HUES48 (cell line): Measurements from ENCODE around the gene FKBP2.

Experiments used
- H3K27ac ChIP-seq: one replicate; pipeline ENCODE4 v1.7.0; 2013; ENCODE audit warnings: low read depth, low read length, inconsistent platforms
- H3K27me3 ChIP-seq: 2 replicates; pipeline ENCODE4 v1.6.1; 2013; ENCODE audit warnings: mild to moderate bottlenecking, low read length; ENCODE audit not compliant: control insufficient read depth, insufficient read depth
- H3K36me3 ChIP-seq: 2 replicates; pipeline ENCODE4 v1.6.1; 2013; ENCODE audit warnings: low read length; ENCODE audit not compliant: control insufficient read depth, insufficient read depth
- H3K4me1 ChIP-seq: 2 replicates; pipeline ENCODE4 v1.6.1; 2013; ENCODE audit warnings: mild to moderate bottlenecking, low read length; ENCODE audit not compliant: control insufficient read depth, insufficient read depth
- H3K4me3 ChIP-seq: 2 replicates; pipeline ENCODE4 v1.5.1; 2013; ENCODE audit warnings: mild to moderate bottlenecking, low read depth, low read length
- H3K9ac ChIP-seq: 2 replicates; pipeline ENCODE4 v1.6.1; 2013; ENCODE audit warnings: mild to moderate bottlenecking, low read depth, low read length, moderate library complexity
- H3K9me3 ChIP-seq: 2 replicates; pipeline ENCODE4 v1.6.1; 2013; ENCODE audit warnings: low read length; ENCODE audit not compliant: control insufficient read depth, insufficient read depth

Gene FKBP2

GRCh38 chr11:64251016-64251752, 10.3 kb downstream of the FKBP2 start, which contains the start of gene PLCB3:
Gene PLCB3 (plus strand): TSS chr11:64251530. CDS start chr11:64251650, 120 bp downstream.
- H3K9ac ChIP-seq, result peak within 1 kb of the TSS; percentile 60
- no peaks in the 10 kb centered on the region for H3K27me3 ChIP-seq
- H3K4me3 ChIP-seq, result peak within 1 kb of the TSS; percentile 84
- peaks cover 23% of the 10 kb centered on the region for H3K36me3 ChIP-seq
- no peaks in the 10 kb centered on the region for H3K9me3 ChIP-seq
- peak within 1 kb of the TSS; percentile 94 for H3K27ac ChIP-seq
- peaks cover 42% of the 10 kb centered on the region for H3K4me1 ChIP-seq

- no peaks in the 10 kb centered on the region for H3K9me3 ChIP-seq
- H3K9ac ChIP-seq, result peak overlapping the region; percentile 60
- H3K4me3 ChIP-seq, result peak overlapping the region; percentile 84
- peaks cover 42% of the 10 kb centered on the region for H3K4me1 ChIP-seq
- H3K27me3 ChIP-seq, result no peaks in the 10 kb centered on the region
- H3K36me3 ChIP-seq, result peaks cover 28% of the 10 kb centered on the region
- H3K27ac ChIP-seq, result peak overlapping the region; percentile 44
Observed at GRCh38 chr11:64251753-64252002, 10.8 kb downstream of the FKBP2 start.

GRCh38 chr11:64252003-64252872, 11.3 kb downstream of the FKBP2 start:
- peaks cover 42% of the 10 kb centered on the region for H3K4me1 ChIP-seq
- peaks cover 32% of the 10 kb centered on the region for H3K36me3 ChIP-seq
- H3K9me3 ChIP-seq, result no peaks in the 10 kb centered on the region
- H3K27ac ChIP-seq, result peak overlapping the region; percentile 54
- peak overlapping the region; percentile 60 for H3K9ac ChIP-seq
- peak overlapping the region; percentile 84 for H3K4me3 ChIP-seq
- no peaks in the 10 kb centered on the region for H3K27me3 ChIP-seq

- no peaks in the 10 kb centered on the region for H3K27me3 ChIP-seq
- peak overlapping the region; percentile 26 for H3K27ac ChIP-seq
- no peaks in the 10 kb centered on the region for H3K9me3 ChIP-seq
- H3K4me3 ChIP-seq, result peak overlapping the region; percentile 84
- peaks cover 40% of the 10 kb centered on the region for H3K36me3 ChIP-seq
- peaks cover 37% of the 10 kb centered on the region for H3K4me1 ChIP-seq
- 0 out of 2 replicates have a peak overlapping the region, but pooled peaks have one; percentile 8 for H3K9ac ChIP-seq
Observed at GRCh38 chr11:64253043-64253442, 12.1 kb downstream of the FKBP2 start.

GRCh38 chr11:64253481-64253880, 12.6 kb downstream of the FKBP2 start:
- H3K9me3 ChIP-seq, result no peaks in the 10 kb centered on the region
- H3K4me3 ChIP-seq, result no peak overlapping the region
- H3K27ac ChIP-seq, result peak overlapping the region; percentile 26
- H3K27me3 ChIP-seq, result no peaks in the 10 kb centered on the region
- no peak overlapping the region for H3K9ac ChIP-seq
- peaks cover 44% of the 10 kb centered on the region for H3K36me3 ChIP-seq
- H3K4me1 ChIP-seq, result peaks cover 33% of the 10 kb centered on the region

GRCh38 chr11:64254326-64254725, 13.4 kb downstream of the FKBP2 start:
- H3K4me3 ChIP-seq, result no peak overlapping the region
- H3K9ac ChIP-seq, result no peak overlapping the region
- H3K9me3 ChIP-seq, result no peaks in the 10 kb centered on the region
- no peaks in the 10 kb centered on the region for H3K27me3 ChIP-seq
- H3K36me3 ChIP-seq, result peaks cover 52% of the 10 kb centered on the region
- no peak overlapping the region for H3K27ac ChIP-seq
- peaks cover 24% of the 10 kb centered on the region for H3K4me1 ChIP-seq

GRCh38 chr11:64255135-64256128, 14.5 kb downstream of the FKBP2 start:
- Histone ChIP-seq H3K4me1 (peaks cover 13% of the 10 kb centered on the region), H3K36me3 (peaks cover 64% of the 10 kb centered on the region), H3K27ac (no peak overlapping the region), H3K27me3 (no peaks in the 10 kb centered on the region), H3K4me3 (no peak overlapping the region), H3K9me3 (no peaks in the 10 kb centered on the region), H3K9ac (no peak overlapping the region)

GRCh38 chr11:64256300-64256699, 15.4 kb downstream of the FKBP2 start:
- Histone ChIP-seq H3K27ac (no peak overlapping the region), H3K27me3 (no peaks in the 10 kb centered on the region), H3K9me3 (no peaks in the 10 kb centered on the region), H3K4me1 (peaks cover 8% of the 10 kb centered on the region), H3K9ac (no peak overlapping the region), H3K36me3 (peaks cover 71% of the 10 kb centered on the region), H3K4me3 (no peak overlapping the region)

- no peak overlapping the region for H3K9ac ChIP-seq
- H3K27ac ChIP-seq, result no peak overlapping the region
- H3K27me3 ChIP-seq, result no peaks in the 10 kb centered on the region
- no peak overlapping the region for H3K4me3 ChIP-seq
- peaks cover 89% of the 10 kb centered on the region for H3K36me3 ChIP-seq
- 0 out of 2 replicates have a peak, but pooled peaks cover 1% of the 10 kb centered on the region for H3K4me1 ChIP-seq
- H3K9me3 ChIP-seq, result no peaks in the 10 kb centered on the region
Observed at GRCh38 chr11:64258356-64258755, 17.5 kb downstream of the FKBP2 start.

- H3K9me3 ChIP-seq, result no peaks in the 10 kb centered on the region
- peaks cover 96% of the 10 kb centered on the region for H3K36me3 ChIP-seq
- H3K4me3 ChIP-seq, result no peak overlapping the region
- no peak overlapping the region for H3K9ac ChIP-seq
- no peaks in the 10 kb centered on the region for H3K27me3 ChIP-seq
- H3K27ac ChIP-seq, result no peak overlapping the region
- H3K4me1 ChIP-seq, result no peaks in the 10 kb centered on the region
Observed at GRCh38 chr11:64258946-64259532, 18.1 kb downstream of the FKBP2 start.
